WI38 (cell line): ENCODE data around the gene OPCML.

Experiments used
- H3K4me3 ChIP-seq: 2 replicates; pipeline ENCODE4 v1.5.1; 2011; ENCODE audit warnings: low read depth, mild to moderate bottlenecking, control low read depth, low read length
- TF ChIP-seq, protein P1 (sequence below): IDR thresholded peaks from 2 replicates; pipeline ENCODE4 v1.5.1; 2012; ENCODE audit warnings: low read depth, mild to moderate bottlenecking, control low read depth, low read length

The OPCML gene

DNA sequence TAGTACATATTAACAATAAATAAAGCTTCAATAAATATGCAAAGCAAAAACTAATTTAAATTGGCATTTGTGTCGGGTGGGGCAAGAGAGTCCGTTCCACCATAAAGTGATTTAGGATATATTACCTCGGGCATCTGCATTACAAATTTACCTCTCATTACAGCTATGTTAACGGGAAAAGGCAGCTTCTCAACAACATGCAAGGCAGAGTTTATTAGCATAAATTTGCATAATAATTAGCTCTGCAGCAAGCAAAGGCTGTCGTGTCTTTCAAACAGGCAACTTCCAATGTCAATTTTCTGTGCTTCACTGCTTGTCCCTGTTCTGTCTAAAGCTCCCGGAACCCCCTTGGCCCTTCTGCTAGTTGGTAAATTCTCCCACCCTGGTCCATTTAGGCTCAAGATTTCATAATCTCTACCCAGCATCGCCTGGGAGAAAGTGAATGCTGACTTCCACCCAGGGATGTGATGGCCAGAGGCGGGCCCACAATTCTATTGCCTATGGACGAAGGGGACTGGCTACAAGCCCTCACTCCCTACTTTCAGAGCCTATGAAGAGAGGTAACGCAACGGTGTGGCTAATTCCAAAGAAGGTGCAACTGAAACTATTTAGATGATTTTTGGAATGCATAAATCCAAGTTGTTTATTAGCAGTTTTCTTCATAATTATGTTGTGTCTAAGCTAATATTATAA lies 462.1 kb downstream of the OPCML start:
- H3K4me3 ChIP-seq = no peak overlapping the region
- TF ChIP-seq, protein P1, sequence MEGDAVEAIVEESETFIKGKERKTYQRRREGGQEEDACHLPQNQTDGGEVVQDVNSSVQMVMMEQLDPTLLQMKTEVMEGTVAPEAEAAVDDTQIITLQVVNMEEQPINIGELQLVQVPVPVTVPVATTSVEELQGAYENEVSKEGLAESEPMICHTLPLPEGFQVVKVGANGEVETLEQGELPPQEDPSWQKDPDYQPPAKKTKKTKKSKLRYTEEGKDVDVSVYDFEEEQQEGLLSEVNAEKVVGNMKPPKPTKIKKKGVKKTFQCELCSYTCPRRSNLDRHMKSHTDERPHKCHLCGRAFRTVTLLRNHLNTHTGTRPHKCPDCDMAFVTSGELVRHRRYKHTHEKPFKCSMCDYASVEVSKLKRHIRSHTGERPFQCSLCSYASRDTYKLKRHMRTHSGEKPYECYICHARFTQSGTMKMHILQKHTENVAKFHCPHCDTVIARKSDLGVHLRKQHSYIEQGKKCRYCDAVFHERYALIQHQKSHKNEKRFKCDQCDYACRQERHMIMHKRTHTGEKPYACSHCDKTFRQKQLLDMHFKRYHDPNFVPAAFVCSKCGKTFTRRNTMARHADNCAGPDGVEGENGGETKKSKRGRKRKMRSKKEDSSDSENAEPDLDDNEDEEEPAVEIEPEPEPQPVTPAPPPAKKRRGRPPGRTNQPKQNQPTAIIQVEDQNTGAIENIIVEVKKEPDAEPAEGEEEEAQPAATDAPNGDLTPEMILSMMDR = no peak

DNA sequence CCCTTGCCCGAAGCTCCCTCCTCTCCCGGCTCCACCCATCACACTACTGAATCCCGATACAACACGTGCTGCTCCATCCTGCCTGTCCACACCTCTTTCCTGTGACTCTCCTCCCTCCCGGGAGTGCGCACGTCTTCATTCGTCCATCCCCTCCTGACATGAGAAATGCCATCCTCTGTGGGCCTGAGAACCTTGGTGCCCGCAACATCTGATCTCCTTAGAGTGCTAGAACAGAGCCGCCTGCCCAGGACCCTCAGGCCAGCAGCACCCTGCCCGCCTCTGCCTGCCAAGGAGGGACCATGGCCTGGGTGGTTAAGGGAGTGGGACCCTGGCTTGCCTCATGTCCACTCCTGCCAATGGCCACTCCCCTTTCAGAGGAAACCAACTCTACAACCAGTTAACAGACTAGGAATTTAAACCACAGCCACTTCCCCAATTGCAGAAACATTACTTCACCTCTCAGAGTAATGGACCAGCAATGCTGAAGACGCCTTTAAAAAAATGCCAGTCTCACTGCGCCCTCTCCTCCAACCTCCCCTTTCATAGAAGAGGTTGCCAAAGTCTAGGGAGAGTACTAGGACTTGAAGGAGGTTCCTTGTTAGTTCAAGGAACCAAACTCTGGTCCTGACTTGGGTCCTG lies 466.3 kb downstream of the OPCML start:
- TF ChIP-seq, protein P1 = no peak
- no peak overlapping the region for H3K4me3 ChIP-seq

DNA sequence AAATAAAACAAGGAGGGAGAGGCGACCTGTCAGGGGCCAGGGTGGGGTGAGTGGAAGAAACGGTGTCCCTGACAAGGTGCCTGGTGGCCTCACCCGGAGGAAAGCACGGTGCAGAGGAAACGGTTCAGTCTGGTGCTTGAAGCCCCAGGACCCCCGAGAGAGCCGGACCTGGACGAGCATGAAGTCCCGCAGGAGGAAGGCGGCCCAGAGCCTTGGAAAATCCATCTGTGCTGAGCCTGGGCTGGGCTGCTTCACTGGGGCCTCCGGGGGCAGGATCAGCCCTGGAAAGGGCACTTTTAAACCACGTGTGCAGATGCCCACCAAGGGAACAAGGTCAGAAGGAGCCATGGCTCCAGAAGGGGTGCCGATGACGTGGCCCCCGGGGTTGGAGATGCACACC lies 467.3 kb downstream of the OPCML start:
- peak overlapping the region; percentile 40; the same call in 1 of the 2 replicates for H3K4me3 ChIP-seq

DNA sequence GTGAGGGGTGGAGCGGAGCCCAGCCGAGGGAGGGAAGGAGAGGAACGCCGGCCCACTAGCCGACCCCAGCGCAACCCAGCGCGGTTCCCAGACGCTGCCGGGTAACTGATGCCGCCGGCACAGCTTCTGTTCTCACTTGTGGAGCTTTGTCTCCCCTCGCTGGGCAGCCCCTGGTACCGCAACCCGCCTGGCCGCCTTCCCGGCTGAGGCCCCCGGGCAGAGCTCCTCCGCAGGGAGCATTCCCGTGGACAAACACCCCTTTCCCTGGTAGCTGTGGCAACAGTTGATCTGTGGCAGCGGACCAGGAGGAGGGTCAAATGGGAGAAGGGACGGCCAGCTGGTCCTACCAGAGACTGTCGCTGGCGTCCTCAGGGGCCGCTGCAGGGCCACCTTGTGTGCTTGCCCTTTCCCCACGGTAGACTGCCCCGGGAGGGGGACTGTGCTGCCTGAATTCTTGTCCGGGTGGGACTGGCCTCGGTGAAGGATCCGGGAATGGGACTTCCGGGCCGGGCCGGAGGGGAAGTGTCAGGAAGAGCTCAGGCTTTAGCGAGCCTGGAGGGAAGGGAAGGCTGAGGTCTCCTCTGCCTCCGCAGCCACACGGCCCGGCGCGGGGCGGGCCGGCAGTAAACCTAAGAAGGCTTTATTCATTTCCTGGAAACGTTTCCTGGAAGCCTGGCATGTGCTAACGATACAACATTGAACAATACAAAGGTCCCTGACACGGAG lies 468.0 kb downstream of the OPCML start:
- peak overlapping the region; percentile 40 for H3K4me3 ChIP-seq

More for the DNA sequence above, 467.3 kb downstream of the OPCML start:
- TF ChIP-seq, protein P1 = no peak

DNA sequence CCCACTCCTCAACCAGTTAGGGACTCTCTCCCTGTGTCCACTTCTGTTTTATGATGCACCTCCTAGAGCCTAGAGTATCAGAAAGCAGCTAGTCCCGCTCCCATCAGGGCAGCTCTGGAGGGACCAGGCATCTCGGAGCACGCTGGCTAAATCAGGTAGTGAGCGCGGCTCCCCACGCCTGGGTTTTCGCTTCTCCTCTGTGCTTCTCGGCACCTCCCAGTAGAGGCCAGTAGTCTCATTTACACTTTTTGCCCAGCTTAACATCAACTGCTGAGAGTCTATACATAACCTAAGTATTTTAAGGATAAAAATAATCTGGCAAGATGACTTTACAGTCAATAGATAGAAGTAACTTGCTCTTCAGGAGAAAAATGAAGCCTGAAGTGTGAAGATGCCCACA lies 473.8 kb downstream of the OPCML start:
- H3K4me3 ChIP-seq = no peak overlapping the region

More for the DNA sequence above, 468.0 kb downstream of the OPCML start:
- TF ChIP-seq, protein P1 = peak; percentile 51

DNA sequence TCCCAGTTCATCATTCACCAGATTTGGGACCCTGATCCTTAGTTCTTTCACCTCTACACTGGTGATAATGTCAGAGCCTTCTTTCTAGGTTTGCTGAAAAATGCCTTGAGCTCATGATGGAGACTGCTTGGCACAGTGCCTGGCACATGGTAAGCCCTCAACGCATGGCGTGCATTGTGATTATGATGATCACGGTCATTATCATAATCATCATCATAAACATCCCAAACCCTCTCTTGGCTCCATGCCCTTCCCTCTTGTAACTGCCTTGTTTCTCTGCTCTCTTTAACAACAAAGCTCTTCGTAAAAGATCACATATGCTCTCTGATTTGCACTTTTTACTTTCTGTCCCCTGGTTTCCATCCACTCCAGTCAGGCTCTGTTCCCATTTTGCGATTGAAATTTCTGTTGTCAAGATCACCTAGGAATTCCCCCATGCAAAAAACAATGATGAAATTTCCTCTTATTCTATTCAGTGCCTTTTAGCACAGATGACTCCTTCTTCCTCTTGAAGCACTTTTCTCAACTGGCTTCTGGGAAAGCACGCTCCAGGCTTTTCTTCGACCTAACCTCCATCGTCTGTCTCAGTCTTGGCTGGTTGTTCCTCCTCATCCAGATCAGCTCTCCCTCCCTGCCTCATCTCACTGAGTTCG lies 479.1 kb downstream of the OPCML start:
- TF ChIP-seq, protein P1 = no peak

More for the DNA sequence above, 473.8 kb downstream of the OPCML start:
- TF ChIP-seq, protein P1 = no peak

More for the DNA sequence above, 479.1 kb downstream of the OPCML start:
- H3K4me3 ChIP-seq = no peak overlapping the region
